Vagina (tissue), 2 donors: ENCODE data around the gene GTSF1L.

Experiments
- POLR2AphosphoS5 ChIP-seq, 2 donors: sonication (generic); formaldehyde crosslinking; IDR thresholded peaks; one replicate each; pipeline ENCODE4 v1.9.0; 2017; ENCODE audit warnings: antibody characterized with exemption in 2 of 2, mild to moderate bottlenecking in 2 of 2, low read depth in 1 of 2; ENCODE audit not compliant: insufficient read depth in 1 of 2
- TF ChIP-seq, protein P1 (sequence below), 3 experiments: fragments of 450-650 bp in 2 of 3; fragments of 200-600 bp in 1 of 3; sonication (generic) in 1 of 3; IDR thresholded peaks; one replicate each; pipeline ENCODE4 v1.5.1; 2017 to 2019; ENCODE audit warnings: antibody characterized with exemption in 3 of 3, mild to moderate bottlenecking in 2 of 3, moderate library complexity in 2 of 3

DNA sequence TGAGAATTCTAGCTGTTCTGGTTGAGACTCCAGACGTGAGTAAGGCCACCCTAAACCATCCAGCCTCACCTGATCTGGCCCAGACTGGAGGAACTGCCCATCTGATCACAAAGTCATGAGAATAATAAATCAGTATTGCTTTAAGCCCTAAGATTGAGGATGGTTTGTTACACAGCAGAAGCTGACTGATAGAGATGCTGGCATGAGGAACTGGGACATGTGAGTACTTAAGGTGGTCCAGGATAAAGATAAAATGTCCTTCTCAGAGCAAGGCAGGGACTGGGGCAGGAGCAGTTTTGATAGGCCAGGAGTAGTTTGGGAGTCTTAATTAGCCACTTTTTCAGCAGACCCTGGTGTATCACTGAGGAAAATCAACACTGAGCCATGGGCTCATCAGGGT is 6.8 kb downstream of the GTSF1L start:
- TF ChIP-seq, protein P1, sequence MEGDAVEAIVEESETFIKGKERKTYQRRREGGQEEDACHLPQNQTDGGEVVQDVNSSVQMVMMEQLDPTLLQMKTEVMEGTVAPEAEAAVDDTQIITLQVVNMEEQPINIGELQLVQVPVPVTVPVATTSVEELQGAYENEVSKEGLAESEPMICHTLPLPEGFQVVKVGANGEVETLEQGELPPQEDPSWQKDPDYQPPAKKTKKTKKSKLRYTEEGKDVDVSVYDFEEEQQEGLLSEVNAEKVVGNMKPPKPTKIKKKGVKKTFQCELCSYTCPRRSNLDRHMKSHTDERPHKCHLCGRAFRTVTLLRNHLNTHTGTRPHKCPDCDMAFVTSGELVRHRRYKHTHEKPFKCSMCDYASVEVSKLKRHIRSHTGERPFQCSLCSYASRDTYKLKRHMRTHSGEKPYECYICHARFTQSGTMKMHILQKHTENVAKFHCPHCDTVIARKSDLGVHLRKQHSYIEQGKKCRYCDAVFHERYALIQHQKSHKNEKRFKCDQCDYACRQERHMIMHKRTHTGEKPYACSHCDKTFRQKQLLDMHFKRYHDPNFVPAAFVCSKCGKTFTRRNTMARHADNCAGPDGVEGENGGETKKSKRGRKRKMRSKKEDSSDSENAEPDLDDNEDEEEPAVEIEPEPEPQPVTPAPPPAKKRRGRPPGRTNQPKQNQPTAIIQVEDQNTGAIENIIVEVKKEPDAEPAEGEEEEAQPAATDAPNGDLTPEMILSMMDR (IDR thresholded peaks at IDR 0.05), result no peak
- TF ChIP-seq POLR2AphosphoS5 (IDR thresholded peaks at IDR 0.05; ENCODE audit: insufficient read depth in 1 of 2, low read depth in 1 of 2), result no peak
